ENCODE results near the gene CA7.

The CA7 gene

GRCh38 chr16:66842765-66843164 lies 1.4 kb upstream of the CA7 start:
- no peak for TF ChIP-seq FOXP2 (optimal IDR thresholded peaks at IDR 0.05; ENCODE audit: control extremely low read depth, extremely low read length, insufficient read depth)
- TF ChIP-seq EZH2 (IDR thresholded peaks at IDR 0.05) = no peak
- TF ChIP-seq POLR2AphosphoS5 (IDR thresholded peaks at IDR 0.05; ENCODE audit: borderline replicate concordance, low read depth, low read length) = no peak
- Histone ChIP-seq H3K27ac (no peak overlapping the region), H3K4me3 (no peak overlapping the region), H3K36me3 (ENCODE audit: insufficient read depth, low read length) (no peaks in the 10 kb centered on the region), H3K9me3 (ENCODE audit: low read depth, low read length) (no peaks in the 10 kb centered on the region), H3K9ac (ENCODE audit: insufficient read length) (no peak overlapping the region)
- DNase-seq (ENCODE audit: low read depth, low spot score) = no peak

- no peaks in the 10 kb centered on the region for H3K9me3 ChIP-seq (ENCODE audit: low read depth, low read length)
- H3K36me3 ChIP-seq (ENCODE audit: insufficient read depth, low read length) = no peaks in the 10 kb centered on the region
- no peak overlapping the region for H3K9ac ChIP-seq (ENCODE audit: insufficient read length)
- H3K4me3 ChIP-seq = no peak overlapping the region
- no peak for DNase-seq (ENCODE audit: low read depth, low spot score)
- TF ChIP-seq EZH2 (IDR thresholded peaks at IDR 0.05) (no peak), FOXP2 (optimal IDR thresholded peaks at IDR 0.05; ENCODE audit: control extremely low read depth, extremely low read length, insufficient read depth) (no peak), POLR2AphosphoS5 (IDR thresholded peaks at IDR 0.05; ENCODE audit: borderline replicate concordance, low read depth, low read length) (no peak)
- H3K27ac ChIP-seq = no peak overlapping the region
These were observed 1.0 kb upstream of the CA7 start for GRCh38 chr16:66843191-66843590.

- Histone ChIP-seq H3K27ac (no peak overlapping the region), H3K4me3 (no peak overlapping the region)
- TF ChIP-seq EZH2 (IDR thresholded peaks at IDR 0.05) = no peak
- TF ChIP-seq POLR2AphosphoS5 (IDR thresholded peaks at IDR 0.05; ENCODE audit: borderline replicate concordance, low read depth, low read length) = no peak
- no peak for TF ChIP-seq FOXP2 (optimal IDR thresholded peaks at IDR 0.05; ENCODE audit: control extremely low read depth, extremely low read length, insufficient read depth)
These were observed 239 bp upstream of the CA7 start for GRCh38 chr16:66844009-66844341.

GRCh38 chr16:66845080-66845410 lies 831 bp downstream of the CA7 start:
- Histone ChIP-seq H3K9ac (ENCODE audit: insufficient read length) (no peak overlapping the region), H3K27ac (no peak overlapping the region), H3K4me3 (peak overlapping the region; percentile 22; the same call in 1 of the 2 replicates), H3K9me3 (ENCODE audit: low read depth, low read length) (no peaks in the 10 kb centered on the region), H3K36me3 (ENCODE audit: insufficient read depth, low read length) (no peaks in the 10 kb centered on the region)
- no peak for TF ChIP-seq POLR2AphosphoS5 (IDR thresholded peaks at IDR 0.05; ENCODE audit: borderline replicate concordance, low read depth, low read length)
- TF ChIP-seq EZH2 (IDR thresholded peaks at IDR 0.05) = no peak
- TF ChIP-seq FOXP2 (optimal IDR thresholded peaks at IDR 0.05; ENCODE audit: control extremely low read depth, extremely low read length, insufficient read depth) = no peak
- no peak for DNase-seq (ENCODE audit: low read depth, low spot score)

More at GRCh38 chr16:66844009-66844341, 239 bp upstream of the CA7 start:
- H3K9ac ChIP-seq (ENCODE audit: insufficient read length) = no peak overlapping the region
- no peak for DNase-seq (ENCODE audit: low read depth, low spot score)
- H3K9me3 ChIP-seq (ENCODE audit: low read depth, low read length) = no peaks in the 10 kb centered on the region
- no peaks in the 10 kb centered on the region for H3K36me3 ChIP-seq (ENCODE audit: insufficient read depth, low read length)

DNA sequence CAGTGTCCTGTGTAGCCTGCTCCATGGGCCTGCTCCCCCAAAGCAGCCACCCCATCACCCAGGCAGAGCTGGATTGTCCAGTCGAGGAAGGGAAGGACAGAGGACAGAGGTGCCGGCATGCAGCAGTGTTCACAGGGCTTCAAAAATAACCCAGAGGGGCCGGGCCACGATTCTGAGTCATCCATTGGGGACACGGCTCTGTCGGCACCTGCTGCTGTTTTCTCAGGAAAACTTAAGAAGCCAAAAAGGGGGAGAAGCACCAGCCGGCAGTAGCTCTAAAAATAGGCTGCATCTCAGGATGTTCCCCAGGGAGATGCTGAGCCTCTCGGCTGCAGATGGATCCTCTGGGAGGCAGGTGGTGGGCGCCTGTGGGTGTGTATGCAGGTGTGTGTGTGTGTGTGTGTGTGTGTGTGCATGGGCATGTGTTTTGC lies 1.6 kb downstream of the CA7 start:
- no peak overlapping the region for H3K9ac ChIP-seq (ENCODE audit: insufficient read length)
- H3K36me3 ChIP-seq (ENCODE audit: insufficient read depth, low read length) = no peaks in the 10 kb centered on the region
- H3K27ac ChIP-seq = no peak overlapping the region
- no peak overlapping the region for H3K4me3 ChIP-seq
- no peak for TF ChIP-seq FOXP2 (optimal IDR thresholded peaks at IDR 0.05; ENCODE audit: control extremely low read depth, extremely low read length, insufficient read depth)
- TF ChIP-seq EZH2 (IDR thresholded peaks at IDR 0.05) = no peak
- TF ChIP-seq POLR2AphosphoS5 (IDR thresholded peaks at IDR 0.05; ENCODE audit: borderline replicate concordance, low read depth, low read length) = no peak
- H3K9me3 ChIP-seq (ENCODE audit: low read depth, low read length) = no peaks in the 10 kb centered on the region
- no peak for DNase-seq (ENCODE audit: low read depth, low spot score)

DNA sequence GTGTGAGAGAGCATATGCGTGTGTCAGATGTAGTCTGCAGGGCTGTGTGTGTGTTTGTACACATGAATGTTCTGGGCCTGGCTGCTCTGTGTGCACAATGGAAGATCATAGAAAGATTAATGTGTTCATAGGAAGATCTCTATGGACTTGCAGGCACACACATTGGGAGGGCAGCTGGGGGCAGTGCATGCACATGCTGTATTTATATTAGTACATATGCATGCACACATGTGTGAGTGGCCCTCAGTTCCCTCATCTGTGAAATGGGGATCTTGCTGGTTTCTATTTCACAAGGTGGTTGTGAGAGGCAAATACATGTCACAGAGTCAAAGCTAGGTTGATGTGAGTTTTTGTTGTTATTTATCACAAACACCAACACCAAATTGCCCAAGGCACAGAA lies 2.1 kb downstream of the CA7 start:
- Histone ChIP-seq H3K36me3 (ENCODE audit: insufficient read depth, low read length) (no peaks in the 10 kb centered on the region), H3K27ac (no peak overlapping the region), H3K4me3 (no peak overlapping the region), H3K9me3 (ENCODE audit: low read depth, low read length) (no peaks in the 10 kb centered on the region), H3K9ac (ENCODE audit: insufficient read length) (no peak overlapping the region)
- no peak for TF ChIP-seq EZH2 (IDR thresholded peaks at IDR 0.05)
- no peak for TF ChIP-seq FOXP2 (optimal IDR thresholded peaks at IDR 0.05; ENCODE audit: control extremely low read depth, extremely low read length, insufficient read depth)
- no peak for TF ChIP-seq POLR2AphosphoS5 (IDR thresholded peaks at IDR 0.05; ENCODE audit: borderline replicate concordance, low read depth, low read length)
- DNase-seq (ENCODE audit: low read depth, low spot score) = no peak

DNA sequence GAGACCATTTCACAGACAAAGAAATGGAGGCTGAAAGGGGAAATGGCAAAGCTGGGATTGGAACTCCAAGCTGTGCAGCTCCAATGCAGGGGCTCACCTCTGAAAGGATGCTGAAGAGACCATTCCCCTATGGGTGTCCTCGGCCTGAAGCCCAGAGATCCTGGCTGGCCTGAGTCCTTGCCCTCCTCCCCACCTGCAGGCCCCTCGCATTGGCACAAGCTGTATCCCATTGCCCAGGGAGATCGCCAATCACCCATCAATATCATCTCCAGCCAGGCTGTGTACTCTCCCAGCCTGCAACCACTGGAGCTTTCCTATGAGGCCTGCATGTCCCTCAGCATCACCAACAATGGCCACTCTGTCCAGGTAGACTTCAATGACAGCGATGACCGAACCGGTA lies 2.6 kb downstream of the CA7 start:
- Histone ChIP-seq H3K4me3 (no peak overlapping the region), H3K36me3 (ENCODE audit: insufficient read depth, low read length) (no peaks in the 10 kb centered on the region), H3K9me3 (ENCODE audit: low read depth, low read length) (no peaks in the 10 kb centered on the region), H3K27ac (no peak overlapping the region), H3K9ac (ENCODE audit: insufficient read length) (no peak overlapping the region)
- no peak for DNase-seq (ENCODE audit: low read depth, low spot score)
- TF ChIP-seq POLR2AphosphoS5 (IDR thresholded peaks at IDR 0.05; ENCODE audit: borderline replicate concordance, low read depth, low read length) = no peak
- no peak for TF ChIP-seq EZH2 (IDR thresholded peaks at IDR 0.05)
- TF ChIP-seq FOXP2 (optimal IDR thresholded peaks at IDR 0.05; ENCODE audit: control extremely low read depth, extremely low read length, insufficient read depth) = no peak

DNA sequence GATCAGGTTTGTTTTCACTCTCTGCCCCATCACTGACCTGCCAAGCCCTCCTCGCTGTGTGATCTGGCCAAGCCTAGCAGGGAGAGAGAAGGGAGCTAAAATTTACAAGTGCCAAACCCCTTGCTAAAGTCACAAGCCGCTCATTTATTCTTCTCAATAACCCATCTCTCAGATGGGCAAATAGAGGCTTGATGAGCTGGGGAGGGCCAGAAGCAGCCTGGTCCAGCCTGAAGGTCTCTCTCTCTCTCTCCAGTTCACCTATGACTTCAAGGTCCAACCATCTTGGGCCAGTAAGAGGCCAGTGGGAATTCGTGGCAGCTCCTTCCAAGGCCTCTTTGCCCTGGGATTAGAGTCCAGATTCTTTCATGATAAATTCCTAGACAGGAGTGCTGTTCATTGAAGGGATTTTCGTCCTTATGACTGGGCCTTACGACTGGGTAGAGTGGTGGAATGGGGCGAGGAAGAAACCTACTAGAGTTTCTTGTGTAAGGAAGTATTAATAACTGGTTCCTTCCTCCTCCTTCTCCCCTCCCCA lies 3.4 kb downstream of the CA7 start:
- no peaks in the 10 kb centered on the region for H3K36me3 ChIP-seq (ENCODE audit: insufficient read depth, low read length)
- no peak overlapping the region for H3K27ac ChIP-seq
- H3K9ac ChIP-seq (ENCODE audit: insufficient read length) = no peak overlapping the region

GRCh38 chr16:66848172-66848571 lies 4.0 kb downstream of the CA7 start:
- Histone ChIP-seq H3K9ac (ENCODE audit: insufficient read length) (no peak overlapping the region), H3K9me3 (ENCODE audit: low read depth, low read length) (no peaks in the 10 kb centered on the region), H3K27ac (no peak overlapping the region), H3K4me3 (no peak overlapping the region), H3K36me3 (ENCODE audit: insufficient read depth, low read length) (no peaks in the 10 kb centered on the region)
- no peak for TF ChIP-seq EZH2 (IDR thresholded peaks at IDR 0.05)
- TF ChIP-seq FOXP2 (optimal IDR thresholded peaks at IDR 0.05; ENCODE audit: control extremely low read depth, extremely low read length, insufficient read depth) = no peak
- no peak for TF ChIP-seq POLR2AphosphoS5 (IDR thresholded peaks at IDR 0.05; ENCODE audit: borderline replicate concordance, low read depth, low read length)
- DNase-seq (ENCODE audit: low read depth, low spot score) = no peak

More for the DNA sequence above, 3.4 kb downstream of the CA7 start:
- no peak for DNase-seq (ENCODE audit: low read depth, low spot score)
- Histone ChIP-seq H3K4me3 (no peak overlapping the region), H3K9me3 (ENCODE audit: low read depth, low read length) (no peaks in the 10 kb centered on the region)
- TF ChIP-seq POLR2AphosphoS5 (IDR thresholded peaks at IDR 0.05; ENCODE audit: borderline replicate concordance, low read depth, low read length) = no peak
- TF ChIP-seq FOXP2 (optimal IDR thresholded peaks at IDR 0.05; ENCODE audit: control extremely low read depth, extremely low read length, insufficient read depth) = no peak
- no peak for TF ChIP-seq EZH2 (IDR thresholded peaks at IDR 0.05)

Measured in SK-N-MC (cell line).